GM10266 (cell line): ENCODE data around the gene CYTH2.
A peak's percentile ranks its signal among the peaks of the same experiment; 100 is the strongest.

ENCODE experiments used
- DNase-seq: peaks from one replicate; pipeline ENCODE4 v3.0.0; 2012; ENCODE audit errors: extremely low spot score
- CTCF ChIP-seq: IDR thresholded peaks from 2 replicates; pipeline ENCODE4 v1.5.1; 2012; ENCODE audit warnings: mild to moderate bottlenecking, low read depth; ENCODE audit not compliant: control insufficient read depth, insufficient read depth; ENCODE audit errors: missing control alignments

The CYTH2 gene

GRCh38 chr19:48491793-48492123 is 22.6 kb downstream of the CYTH2 start:
- TF ChIP-seq CTCF = no peak
- no peak for DNase-seq

GRCh38 chr19:48492925-48493717 is 24.0 kb downstream of the CYTH2 start:
- DNase-seq = peak; percentile 99
- TF ChIP-seq CTCF = no peak

DNA sequence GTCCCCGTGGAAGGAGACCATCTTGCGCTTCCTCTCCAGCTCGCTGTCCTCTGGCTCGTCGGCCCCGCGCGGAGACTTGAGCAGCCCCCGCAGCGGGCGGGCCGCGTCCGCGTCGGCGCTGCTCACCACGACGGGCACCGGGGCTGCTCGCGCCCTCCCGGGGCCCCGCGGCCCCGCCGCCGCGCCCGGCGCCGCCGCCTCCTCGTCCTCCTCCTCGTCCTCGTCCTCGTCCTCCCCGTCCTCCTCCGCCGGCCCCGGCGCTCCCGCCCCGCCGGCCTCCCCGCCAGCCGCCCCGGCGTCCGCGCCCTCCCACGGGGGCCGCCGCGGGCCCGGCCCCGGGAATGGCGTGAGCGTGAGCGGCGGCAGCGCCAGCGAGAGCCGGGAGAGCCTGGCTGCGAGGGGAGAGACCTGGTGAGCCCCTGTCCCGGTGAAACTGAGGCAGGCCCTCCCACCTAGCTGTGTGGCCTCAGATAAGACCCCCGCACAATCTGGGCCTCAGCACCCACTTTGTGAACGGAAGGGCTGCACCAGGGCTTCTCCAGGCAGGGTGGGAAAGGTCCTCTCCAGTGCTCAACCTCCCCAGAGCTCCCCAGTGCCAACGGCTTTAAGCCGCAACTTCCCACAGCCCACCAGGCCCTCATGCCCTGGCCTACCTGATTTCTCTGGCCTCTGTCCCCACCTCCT is 24.7 kb downstream of the CYTH2 start:
- no peak for DNase-seq

DNA sequence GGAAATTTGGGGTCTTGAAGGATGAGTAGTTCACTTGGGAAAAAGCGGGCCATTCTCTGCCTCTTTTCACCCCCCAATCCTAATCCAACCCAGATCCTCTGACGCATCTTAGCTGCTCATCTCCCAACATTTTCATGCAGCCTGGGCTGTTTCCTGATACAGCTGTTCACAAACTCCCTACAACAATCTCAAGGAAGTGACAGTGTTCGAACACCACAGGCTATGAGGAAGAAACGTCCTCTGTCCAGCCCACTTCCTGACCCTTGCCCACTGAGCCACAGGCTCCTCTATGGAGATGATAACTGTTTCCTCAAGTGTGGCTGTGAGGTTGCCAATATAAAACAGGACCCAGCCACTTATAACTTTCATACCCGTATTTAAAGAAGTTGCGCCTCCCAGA is 26.2 kb downstream of the CYTH2 start:
- no peak for TF ChIP-seq CTCF

More for the DNA sequence above, 24.7 kb downstream of the CYTH2 start:
- TF ChIP-seq CTCF = no peak

DNA sequence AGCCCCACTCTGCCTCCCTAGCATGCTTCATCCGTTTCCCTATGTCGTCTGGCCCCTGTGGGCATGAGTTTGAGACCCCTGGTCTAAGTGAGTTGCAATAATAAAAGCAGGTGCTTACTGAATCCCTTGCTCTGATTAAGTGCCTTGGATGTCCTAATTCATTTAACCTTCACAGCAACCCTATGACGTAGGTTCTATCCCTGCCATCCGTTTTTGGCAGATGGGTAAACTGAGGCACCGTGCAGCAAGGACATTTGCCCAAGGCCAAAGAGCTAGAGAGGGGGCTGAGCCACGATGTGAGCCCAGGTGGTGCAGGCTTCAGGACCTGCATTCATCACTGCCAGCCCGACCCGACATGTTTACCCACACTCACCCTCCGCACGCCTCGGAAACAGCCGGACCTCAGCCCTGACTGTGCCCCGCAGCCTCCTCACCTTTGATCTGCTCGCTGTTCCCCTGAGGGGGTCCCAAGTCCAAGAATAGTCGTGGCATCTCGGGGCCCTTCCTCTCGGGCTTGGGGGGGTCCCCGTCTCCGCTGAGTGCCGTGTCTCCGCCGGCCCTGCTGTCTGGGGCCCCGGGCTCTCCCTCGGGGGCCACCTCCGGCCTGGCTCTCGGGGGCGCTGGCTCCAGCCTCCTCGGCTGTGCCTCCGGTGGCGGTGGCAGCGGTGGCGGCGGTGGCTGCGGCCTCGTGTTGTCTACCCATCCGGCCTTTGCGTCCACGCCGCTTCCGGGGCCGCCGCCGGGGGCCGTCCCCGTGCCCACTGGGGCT is 28.0 kb downstream of the CYTH2 start:
- no peak for DNase-seq
- no peak for TF ChIP-seq CTCF

More for the DNA sequence above, 26.2 kb downstream of the CYTH2 start:
- no peak for DNase-seq

DNA sequence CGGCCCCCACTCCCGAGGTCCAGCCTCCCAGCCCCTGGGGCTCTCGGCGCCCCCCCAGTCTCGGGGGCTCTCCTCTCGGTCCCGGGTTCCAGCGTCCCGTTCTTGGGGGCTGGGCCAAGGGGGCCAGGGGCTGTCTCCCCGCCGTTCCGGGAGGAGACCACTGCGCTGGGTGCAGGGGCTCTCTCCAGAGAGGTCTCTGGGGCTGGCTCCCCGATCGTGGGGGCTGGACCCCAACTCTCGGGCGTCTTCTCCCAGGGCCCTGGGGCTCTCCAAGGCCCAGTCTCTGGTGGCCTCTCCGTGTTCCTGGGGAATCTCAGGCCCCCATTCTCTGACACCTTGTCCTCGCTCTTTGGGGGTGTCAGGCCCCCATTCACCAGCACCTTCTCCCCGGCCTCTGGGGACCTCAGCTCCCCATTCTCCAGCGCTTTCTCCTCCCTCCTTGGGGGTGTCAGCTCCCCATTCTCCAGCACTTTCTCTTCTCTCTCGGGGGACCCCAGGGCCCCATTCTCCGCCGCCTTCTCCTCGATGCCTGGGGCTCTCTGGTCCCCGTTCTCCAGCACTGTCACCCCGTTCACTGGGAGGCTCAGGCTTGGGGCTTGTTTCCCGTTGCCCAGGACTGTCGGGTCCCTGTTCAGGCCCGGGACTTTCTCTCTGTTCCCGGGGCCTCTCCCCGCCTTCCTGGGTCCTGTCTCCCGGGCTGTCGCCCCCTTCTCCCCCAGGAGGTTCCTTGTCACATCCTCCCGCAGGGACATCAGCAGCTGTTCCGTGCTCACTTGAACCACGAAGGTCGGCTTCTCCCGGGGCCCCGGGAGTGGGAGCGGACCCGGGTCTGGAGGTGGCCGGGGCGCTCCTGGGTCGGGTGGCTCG is 28.8 kb downstream of the CYTH2 start:
- no peak for TF ChIP-seq CTCF
- DNase-seq = no peak
